GM21515 (cell line): ENCODE data around the gene SCG3.

Experiments used
- ATAC-seq: cut with Tn5 transposase; IDR thresholded peaks from one replicate; pipeline ENCODE4 v1.9.1; 2021; ENCODE audit not compliant: unreplicated experiment

The SCG3 gene

GRCh38 chr15:51755790-51756189 lies 74.5 kb downstream of the SCG3 start:
- no peak for ATAC-seq

GRCh38 chr15:51756482-51756881 lies 75.2 kb downstream of the SCG3 start:
- ATAC-seq: no peak

- no peak for ATAC-seq
Measured at GRCh38 chr15:51757450-51757849, 76.1 kb downstream of the SCG3 start.

GRCh38 chr15:51758645-51759044 lies 77.3 kb downstream of the SCG3 start:
- ATAC-seq: no peak

- ATAC-seq: no peak
Measured at GRCh38 chr15:51759557-51760070, 78.3 kb downstream of the SCG3 start.

- no peak for ATAC-seq
Measured at GRCh38 chr15:51760805-51761204, 79.5 kb downstream of the SCG3 start.

- ATAC-seq: no peak
Measured at GRCh38 chr15:51765751-51766150, 84.4 kb downstream of the SCG3 start.

GRCh38 chr15:51766341-51766740 lies 85.0 kb downstream of the SCG3 start:
- no peak for ATAC-seq

GRCh38 chr15:51768018-51768417 lies 86.7 kb downstream of the SCG3 start:
- no peak for ATAC-seq
